Inflammatory macrophage (primary cell): Measurements from ENCODE around the gene NUAK1.
"Not testable (repeated sequence)": the region's sequence is repeated elsewhere in the genome, so short reads cannot be mapped to it uniquely, and the experiment has no call there.

Source experiments
- DNase-seq, 2 donors: peaks; one replicate each; pipeline ENCODE4 v3.0.0-alpha.2; 2020 to 2022

NUAK1 gene

DNA sequence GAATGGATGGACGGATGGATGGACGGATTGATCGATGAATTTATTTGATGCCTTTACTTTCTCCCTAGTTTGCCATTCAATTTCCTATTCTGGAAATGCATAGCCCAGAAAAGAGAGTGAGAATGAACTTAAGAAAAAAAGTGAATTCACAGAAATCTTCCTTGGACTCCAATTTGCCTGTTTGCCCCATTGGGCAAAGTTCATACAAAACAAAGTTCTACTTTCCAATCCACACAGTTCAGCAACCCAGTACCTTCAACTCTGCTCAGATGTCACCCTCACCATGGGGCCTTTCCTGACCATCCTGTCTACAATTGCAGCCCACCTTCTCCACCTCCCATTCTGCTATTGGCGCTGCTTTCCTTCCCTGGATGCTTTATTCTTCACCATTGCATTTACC is 8.2 kb upstream of the NUAK1 start:
- no peak for DNase-seq

DNA sequence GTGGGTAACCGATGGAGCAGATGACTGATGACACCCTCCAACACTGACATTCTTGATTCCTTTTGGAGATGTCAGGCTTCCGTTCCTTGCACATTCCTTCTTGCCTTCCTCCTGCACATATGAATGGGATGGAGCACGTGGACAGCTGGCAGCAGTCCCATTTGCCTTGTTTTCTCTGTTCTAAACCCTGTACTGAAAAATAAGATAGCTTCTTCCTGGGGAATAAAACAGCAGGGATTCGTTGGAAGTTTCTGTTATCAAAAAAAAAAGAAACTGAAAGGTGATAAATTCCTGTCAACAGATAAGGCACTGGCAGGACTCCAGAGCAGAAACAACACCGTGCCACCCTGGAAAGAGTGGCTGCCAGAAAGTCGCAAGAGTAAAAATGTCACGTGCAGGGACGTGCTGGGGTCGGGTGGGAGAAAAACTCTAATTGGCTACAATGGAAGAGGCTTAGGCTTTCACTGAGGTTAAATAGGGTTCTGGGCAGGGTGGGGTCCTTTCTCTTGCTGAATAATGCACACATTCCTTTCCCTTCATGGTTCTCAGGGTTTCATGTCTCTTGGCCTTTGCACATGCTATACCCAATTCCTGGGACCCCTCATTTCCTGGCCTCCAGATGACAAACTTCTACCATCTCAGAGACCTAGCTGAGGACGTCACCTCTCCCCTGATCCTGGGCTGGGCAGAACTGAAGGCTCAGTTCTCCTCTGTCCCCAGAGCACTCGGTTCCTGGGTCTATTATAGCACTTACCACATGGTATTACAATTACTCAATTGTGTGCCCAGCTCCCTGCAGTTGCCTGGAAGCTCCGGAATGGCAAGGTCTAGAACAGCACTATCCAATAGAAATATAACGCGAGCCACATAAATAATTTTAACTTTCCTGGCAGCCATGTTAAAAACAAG is 7.0 kb upstream of the NUAK1 start:
- DNase-seq = no peak

DNA sequence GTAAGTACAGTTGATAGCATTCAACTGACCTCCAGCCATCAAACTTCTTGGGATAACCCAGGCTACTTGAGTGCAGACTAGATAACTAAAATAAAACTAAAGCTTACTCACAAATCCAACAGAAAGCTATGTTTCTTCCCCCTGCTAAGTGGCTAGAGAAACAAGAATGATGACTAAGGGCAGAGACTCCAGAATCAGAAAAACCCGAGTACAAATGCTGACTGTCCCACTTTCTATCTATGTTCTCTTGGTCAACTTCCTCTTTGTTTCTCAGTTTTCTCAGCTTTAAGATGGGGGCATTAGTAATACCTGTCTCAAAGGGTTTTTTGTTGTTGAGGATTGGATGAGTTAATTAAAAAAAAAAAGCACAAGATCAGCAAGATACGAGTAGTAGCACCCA is 6.1 kb upstream of the NUAK1 start:
- no peak for DNase-seq

DNA sequence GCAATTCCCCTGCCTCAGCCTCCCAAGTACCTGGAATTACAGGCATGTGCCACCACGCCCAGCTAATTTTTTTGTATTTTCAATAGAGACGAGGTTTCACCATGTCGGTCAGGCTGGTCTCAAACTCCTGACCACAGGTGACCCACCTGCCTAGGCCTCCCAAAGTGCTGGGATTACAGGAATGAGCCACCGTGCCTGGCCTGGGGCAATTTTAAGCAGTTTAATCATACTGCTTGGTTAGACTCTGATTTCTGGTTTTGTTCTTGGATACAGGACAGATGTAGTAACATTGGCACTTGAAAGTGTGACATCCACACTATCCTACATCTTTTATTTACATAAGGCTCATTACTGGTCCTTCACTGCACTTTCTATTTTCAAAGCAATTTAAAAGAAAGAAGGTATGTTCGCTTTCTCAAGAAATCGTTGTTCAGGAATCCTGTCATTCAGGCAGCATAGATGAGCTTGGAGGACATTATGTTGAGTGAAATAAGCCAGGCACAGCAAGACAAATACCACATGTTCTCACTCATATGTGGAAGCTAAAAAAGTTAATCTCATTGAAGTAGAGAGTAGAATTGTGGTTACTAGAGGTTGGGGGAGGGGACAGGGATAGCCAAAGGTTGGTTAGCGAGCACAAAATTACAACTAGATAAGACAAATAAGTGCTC is 4.0 kb upstream of the NUAK1 start:
- DNase-seq = no peak

DNA sequence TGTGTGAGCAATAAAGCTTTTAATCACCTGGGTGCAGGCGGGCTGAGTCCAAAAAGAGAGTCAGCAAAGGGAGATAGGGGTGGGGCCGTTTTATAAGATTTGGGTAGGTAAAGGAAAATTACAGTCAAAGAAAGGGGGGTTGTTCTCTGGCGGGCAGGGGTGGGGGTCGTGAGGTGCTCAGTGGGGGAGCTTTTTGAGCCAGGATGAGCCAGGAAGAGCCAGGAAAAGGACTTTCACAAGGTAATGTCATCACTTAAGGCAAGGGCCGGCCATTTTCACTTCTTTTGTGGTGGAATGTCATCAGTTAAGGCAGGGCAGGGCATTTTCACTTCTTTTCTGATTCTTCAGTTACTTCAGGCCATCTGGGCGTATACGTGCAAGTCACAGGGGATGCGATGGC is 3.2 kb upstream of the NUAK1 start:
- DNase-seq = not testable (repeated sequence)

DNA sequence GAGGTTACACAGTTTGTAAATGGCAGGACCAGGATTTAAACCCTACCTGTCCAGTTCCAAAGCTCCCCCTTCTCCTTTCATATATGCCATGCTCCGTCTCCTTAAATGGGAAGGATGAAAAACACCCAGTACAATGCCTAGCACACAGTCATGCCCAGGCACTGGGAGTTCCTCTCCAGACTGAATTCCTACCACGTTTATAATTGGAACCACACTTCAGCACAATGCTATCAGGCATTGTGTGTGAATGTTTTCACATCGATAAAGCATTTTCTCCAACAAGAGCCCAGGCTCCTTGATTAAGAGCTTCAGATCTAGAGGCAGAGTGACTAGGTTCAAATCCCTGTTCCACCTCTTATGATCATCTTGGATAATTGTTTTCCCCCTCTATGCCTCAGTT is 2.7 kb upstream of the NUAK1 start:
- DNase-seq = no peak

DNA sequence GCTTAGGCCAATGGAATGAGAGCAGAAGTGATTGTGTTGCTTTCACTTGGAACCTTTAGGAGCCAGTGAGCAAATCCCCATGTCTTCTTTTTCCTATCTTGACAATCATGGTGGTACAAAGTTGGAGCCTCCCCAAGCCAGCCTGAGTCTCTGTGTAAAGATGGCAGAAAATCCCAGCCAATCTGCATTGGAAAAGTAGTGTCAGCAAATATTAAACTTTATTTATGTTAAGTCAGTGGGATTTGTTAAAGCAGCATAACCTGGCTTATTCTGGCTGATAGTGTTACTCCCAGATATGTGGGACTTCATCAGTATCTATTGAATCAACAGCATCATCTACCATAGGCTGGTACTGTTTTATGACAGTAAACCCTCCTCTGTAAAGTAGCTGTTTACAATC is 2.2 kb upstream of the NUAK1 start:
- no peak for DNase-seq

DNA sequence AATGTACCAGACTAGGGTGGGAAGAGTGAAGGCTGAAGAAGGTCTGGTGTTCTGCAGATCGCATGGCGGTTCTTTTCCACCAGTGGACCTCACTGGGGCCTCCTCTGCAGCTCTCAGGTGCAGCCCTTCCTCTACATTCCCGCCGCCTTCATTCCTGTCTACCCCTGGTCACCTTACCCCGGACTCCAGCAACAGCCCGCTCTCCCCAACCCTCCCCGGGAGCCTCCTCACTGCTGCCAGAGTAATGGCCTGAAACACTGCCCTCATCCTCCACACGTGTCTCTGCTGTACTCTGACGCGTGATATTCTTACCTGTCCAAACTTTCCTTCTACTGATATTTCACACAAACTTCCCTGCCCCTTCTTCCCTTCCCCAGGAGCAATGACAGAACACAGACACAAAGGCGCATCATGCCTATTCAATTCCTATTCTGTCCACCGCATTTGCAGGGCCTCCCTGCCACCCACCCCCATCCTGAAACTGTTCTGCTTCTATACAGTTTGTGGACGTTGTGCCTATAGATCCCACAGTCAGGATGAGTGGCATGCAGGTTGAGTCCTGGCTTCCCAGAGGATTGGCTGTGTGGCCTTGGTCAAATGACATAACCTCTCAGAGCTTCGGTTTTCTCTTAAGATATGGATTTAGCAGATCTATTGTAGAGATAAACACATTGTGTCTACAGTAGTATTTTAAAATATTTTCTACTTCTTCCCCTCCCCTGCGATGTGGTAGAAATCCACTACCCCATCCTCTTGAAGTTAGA is 1.7 kb upstream of the NUAK1 start:
- no peak for DNase-seq

DNA sequence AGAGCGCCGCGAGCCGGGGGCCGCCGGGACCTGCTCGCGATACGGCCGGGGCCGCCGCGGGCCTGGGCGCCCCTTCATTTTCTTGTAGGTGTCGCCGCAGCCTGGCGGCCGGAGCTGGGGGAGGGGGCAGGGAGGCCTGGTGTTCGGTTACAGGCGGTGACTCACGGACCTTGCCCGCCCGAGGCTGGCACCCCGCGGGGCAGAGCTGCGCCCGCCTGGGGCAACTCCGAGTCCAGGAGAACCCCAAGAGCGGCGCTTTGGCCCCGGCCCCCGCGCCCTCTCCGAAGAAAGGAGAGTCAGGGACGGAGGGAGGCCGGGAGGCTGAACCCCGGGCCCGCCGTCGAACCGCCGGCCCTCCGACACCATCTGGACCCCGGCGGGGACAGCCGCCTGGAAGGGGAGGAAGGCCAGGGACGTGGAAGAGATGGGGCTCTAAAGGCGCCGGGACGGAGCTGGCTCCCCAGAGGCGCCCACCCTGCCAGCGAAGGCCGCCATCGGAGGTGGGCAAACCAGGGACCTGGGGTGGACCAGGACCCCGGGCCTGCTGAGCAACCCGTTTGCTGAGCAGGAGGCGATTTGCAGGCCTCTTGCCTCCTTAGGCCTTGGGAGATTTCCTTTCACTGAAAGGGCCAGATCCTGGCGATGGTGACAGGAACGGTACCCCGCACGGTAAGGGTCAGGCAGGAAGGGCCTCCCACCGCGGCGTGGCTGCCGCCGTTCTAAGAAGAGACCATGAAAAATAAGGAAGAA is 843 bp upstream of the NUAK1 start:
- no peak for DNase-seq

DNA sequence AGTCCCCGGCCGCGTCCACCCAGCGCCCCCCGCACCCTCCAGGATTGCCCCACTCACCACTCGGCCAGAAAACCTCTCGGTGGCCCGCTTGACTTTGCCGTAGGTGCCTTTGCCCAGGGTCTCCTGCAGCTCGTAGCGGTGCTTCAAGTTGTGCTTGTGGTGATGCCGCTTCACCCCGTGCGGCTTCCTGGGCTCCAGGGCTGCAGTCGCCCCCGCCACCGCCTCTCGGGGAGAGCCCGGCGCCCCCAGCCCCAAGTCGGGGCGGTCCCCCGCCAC is 459 bp downstream of the NUAK1 start:
- no peak for DNase-seq

DNA sequence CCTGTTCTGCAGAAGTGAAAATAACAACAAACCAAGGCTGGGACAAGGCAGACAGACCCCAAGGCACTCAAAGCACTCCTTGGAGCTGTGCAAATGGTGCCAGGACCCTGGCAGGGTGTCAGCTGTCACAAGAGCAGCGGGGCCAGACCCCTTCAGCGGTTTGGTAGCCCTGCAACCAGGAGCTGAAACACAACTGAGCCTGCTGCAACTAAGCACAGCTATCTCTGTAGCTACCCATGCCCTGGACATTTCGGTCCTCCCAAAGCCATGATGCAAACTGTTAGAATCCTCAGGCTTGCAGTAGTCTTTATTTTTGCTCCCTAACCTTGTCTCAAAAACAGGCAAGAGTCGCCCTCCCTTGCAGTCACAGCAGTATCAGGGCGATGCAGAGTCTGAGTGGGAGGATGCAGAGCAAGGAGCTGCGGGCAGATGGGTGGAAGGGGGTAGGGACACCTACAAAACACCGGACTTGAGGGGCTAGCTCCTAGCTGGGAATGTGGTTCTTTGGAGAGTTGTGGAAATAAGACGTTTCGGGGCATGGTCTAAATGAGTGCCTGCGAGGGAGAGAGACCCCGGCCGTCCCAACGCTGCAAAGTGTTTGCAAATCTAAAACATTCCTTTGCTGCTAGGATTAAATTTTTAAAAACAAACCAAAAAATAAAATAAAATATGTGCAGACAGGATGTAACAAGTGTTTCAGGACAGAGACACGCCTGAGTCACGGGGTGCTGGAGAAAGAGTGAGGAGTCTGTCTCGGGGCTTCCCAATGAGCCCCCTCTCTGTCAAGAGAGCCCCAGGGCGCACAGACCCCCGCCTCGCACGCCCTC is 1.0 kb downstream of the NUAK1 start:
- DNase-seq = no peak

DNA sequence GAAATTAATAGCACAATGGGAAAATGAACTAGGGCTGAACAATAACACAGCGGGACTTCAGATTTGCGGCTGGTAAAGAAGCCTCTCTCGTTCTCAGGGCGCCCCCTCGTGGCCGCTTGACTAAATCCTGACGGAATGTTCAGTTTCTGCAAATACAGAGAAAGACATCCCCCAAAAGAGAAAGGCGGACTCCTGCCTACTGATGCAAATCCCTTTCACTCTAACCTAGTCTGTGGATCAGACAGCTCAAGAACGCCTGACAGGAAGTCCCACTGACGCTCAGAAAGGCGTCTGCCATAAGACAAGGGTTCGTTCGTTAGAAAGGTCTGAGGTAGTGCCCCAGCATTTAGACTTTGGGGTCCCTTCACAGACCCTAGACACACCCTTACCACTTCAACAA is 2.5 kb downstream of the NUAK1 start:
- peak; percentile 71 to 80 for DNase-seq

DNA sequence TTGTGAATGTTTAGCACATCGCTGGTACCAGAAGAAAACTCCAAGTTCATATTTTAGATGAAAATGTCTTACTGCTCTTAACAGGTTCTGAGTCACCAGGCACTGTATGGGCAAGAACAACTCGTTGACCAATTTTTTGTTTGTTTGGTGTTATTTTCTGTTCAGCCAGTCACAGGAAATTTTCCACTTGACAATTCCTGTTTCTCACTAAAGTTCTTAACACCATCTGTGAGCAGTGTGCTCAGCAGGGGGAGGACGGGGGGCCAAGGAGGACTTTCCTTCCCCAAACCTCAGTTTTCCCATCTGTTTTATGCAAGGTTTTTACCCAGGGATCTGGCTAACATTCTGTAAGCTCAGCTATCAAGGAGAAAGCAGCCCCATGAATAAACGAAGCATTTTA is 3.0 kb downstream of the NUAK1 start:
- DNase-seq = no peak

DNA sequence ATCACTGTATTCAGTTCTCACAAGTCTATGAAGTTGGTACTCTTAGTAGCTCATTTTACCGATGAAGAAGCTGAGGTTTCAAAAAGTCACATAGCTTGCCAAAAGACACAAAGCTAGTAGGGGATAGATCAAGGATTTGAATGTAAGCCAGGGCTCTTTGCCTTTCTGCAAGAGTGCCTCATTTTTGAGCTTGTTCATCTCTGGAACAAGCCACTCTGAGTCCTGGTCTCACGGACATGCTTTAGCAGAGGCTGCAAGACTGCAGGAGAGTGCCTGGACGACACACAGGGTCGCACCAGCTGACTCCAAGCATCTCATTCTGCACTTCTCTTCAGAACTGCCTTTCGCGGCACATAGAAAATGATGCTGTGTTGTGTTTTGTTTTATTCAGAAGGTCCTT is 3.7 kb downstream of the NUAK1 start:
- DNase-seq = no peak

DNA sequence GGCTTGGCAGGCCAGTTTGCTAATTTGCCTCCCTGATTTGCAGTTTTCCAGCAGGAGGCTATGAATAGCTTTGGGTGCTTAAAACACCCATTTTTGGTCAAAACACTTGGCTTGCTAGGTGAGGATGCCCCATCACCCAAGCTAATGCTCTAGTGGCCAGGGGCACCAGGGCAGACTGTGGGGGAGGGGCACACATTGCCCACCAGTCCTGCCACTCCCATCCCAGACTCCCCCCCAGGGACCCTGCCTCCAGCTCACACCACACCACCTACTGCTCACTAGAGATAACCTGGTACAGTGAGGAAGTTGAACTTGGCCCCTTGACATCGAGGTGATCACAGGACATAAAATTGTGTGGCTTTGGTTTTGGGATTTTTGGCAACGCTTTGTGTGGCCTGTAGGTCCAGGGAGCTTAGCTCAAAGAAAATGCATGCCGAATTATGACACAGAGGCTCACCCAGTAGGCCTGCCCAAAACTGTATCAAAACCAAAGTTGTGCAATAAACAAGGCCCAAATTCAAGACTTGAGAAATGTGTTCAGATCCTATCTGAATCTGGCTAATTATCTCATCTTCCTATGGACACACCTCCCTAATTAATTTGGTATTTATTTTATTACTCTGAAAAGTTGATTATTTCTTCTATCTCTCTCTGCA is 4.3 kb downstream of the NUAK1 start:
- DNase-seq = no peak

DNA sequence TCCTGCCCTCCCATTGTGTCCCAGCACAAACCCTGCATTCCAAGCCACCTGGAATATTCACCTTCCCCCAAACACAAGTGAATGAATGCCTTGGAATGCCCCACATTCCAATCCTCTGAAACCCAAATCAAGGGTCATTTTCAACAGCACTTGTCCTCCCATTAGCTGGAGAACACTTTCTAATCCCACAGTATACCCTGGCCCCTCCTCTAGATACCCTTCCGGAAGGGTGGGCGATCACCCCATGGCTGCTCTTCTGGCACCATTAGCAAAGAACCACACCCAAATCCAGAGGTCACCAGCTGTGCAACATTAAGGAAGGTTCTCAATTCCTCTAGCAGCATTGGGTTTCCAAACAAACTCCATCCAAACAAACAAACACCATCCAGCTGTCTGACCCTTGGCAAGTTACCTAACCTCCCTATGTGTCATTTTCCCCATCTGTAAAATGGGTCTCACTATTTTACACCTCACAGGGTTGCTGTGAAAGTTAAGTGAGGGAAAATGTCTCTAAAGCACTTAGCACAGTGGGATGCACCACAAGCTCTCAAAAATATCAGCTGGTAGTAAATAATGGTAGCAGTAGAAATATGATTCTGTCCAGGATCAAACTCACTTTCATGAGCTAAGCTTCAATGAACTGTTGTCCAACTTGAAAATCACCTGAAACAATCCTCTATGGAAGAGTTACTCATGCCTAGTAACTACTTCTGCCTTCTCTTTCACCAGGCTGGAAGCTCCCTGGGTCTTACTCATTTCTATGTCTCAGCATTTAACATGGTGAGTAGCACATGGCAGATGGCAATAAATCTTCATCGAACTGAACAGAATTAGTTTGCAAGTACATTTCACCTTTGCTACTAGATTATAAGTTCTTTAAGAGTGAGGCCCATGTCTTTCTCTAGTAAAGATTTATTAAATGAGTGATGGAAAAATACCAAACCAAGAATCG is 5.3 kb downstream of the NUAK1 start:
- DNase-seq = no peak

DNA sequence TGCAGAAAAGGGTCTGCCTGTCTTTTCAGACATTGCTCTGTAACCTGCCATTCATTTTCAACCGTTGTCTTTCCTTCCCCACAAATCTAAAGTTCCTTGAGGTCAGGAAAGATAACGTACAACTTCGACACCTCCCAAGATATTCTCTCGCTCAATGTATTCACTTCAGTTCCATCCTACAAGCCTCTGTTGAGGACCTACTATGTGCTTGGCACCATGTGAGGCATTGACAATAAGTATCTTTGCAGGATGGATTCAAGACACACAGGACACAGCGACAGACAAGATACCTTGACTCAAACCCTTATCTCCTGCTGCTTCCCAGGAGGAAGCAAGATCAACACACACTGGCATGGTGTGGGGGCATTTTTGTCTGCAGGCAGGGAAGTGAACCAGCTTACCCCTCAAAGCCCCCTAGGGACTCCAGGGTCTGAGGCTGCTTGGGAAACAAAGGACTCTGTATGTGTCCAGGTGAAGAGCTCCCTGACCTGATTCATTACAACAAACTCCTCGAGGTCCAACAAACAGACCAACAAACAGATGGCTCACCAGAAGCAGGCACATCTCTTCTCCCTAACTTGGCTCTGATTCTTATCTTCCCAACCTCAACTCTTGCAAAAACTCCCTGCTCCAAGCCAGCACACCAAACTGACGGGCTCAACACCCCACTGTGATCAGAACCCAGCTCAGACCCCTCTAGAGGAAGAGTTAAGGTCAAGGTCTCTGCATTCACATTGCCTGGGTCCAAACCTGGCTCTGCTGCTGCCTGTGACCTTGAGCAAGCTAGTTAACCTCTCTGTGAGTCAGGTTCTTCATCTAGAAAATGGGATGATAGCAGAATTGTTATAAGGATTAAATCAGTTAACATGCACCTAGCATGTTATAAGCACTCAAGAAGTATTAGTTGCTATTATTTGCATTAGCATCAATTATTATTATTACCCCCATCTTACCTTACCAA is 6.3 kb downstream of the NUAK1 start:
- no peak for DNase-seq

DNA sequence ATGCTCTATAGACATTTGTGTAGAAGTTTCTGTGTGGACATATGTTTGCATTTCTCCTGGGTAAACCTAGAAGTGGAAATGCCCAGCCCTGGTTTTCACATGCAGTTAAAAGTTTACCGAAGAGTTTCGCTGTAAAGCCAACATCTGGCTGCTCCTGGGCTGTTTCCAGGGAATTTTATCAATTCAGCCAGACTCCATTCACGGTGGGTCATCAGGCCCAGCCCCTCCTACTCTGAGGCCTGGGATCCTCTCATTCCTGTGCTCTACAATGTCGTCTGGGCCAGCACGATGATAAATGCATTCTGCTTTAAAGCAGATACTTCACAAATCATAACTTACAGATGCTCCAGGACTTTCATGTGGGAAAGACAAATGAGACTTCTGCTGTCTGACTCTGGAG is 7.1 kb downstream of the NUAK1 start:
- no peak for DNase-seq

DNA sequence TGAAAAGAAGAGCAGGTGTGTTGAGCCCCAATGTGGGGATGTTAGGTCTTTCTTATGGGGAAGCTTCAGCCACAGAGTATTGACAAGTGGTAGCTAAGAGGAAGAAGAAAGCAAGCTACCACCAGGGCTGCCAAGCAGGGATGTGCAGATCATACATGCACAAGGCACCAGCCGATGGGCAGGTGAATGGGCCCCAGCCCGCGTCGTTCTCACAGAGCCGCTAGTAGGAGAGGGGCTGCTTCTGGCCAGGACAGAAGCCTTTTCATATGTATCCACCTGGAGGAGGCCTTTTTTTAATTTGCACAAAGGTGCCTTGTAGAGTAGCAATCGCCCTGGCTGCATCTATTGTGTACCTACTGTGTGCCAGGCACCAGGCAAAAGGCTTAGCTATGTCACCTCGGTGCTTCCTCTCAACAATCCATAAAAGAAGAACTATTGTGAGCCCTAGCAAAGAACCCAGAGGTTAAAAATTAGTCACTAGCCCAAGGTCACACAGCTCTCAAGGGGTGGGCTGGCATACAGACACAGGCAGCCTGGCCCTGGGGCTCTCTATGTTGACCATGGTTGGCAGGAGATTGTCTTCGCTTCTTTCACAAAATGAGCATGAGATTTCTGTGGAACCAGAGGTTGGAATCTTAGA is 8.2 kb downstream of the NUAK1 start:
- DNase-seq = no peak
